UCSD-AML1 (cell line): Measurements from ENCODE around the gene POMC.
"Not testable (repeated sequence)": the region's sequence is repeated elsewhere in the genome, so short reads cannot be mapped to it uniquely, and the experiment has no call there.

ENCODE experiments used
- DNase-seq: peaks from one replicate; lab custom pipeline; 2025; ENCODE audit not compliant: unreplicated experiment; lab: John Stamatoyannopoulos, UW

POMC gene

GRCh38 chr2:25168256-25169072 lies at the start of gene POMC:
POMC (minus strand) TSS chr2:25168580; CDS start chr2:25164772, 3,808 bp downstream.
- no peak for DNase-seq

GRCh38 chr2:25218100-25218499 lies 49.7 kb upstream of the POMC start:
- DNase-seq = no peak

DNA sequence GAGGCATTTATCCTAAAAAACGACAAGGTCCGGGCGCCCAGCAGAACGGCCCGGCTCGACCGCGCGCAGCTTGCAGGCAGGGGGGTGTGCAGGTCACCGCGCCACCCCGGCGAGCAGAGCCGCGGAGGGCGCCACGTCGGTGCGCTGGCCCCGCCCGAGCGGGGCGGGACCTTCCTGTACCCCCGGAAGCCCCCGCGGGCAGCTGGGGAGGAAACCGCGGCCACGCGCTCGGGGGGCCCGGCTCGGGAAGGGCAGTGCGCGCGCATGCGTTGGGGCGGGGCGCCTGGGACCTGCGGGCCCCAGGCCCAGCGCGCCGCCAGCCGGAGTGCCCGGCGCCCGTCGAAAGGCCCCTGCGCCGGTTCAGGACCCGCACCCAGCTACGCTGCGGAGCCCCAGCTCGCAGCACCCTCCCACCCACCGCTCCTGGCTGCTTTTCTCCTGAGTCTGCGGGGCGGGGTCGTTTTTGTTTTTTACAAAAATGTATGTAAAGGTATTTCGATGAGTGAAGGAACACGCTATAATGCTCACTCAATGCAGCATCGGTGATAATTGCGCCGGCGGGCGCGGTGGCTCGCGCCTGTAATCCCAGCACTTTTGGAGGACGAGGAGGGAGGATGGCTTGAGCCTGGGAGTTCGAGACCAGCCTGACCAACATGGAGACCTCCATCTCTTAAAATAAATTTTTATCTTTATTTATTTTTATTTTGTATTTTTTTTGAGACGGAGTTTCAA lies 47.7 kb upstream of the POMC start:
- DNase-seq = no peak

DNA sequence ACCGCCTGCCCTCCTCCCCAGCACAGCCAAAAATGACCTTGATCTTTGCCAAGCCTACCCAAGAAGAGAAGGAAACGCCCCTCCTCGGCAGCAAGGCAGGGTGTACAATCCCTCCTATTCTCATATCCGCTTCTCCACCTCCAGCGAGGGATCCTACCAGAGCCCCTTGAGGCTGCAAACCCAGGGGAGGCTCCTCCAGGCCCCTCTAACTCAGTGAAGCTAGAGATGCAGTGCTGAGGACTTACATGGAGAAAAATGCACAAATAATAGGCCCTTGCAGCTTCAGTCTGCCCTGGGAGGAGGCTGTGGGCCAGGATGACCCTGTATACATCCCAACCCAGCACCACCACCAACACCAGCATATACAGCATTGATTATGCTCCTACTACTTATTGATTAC lies 46.9 kb upstream of the POMC start:
- DNase-seq = no peak

DNA sequence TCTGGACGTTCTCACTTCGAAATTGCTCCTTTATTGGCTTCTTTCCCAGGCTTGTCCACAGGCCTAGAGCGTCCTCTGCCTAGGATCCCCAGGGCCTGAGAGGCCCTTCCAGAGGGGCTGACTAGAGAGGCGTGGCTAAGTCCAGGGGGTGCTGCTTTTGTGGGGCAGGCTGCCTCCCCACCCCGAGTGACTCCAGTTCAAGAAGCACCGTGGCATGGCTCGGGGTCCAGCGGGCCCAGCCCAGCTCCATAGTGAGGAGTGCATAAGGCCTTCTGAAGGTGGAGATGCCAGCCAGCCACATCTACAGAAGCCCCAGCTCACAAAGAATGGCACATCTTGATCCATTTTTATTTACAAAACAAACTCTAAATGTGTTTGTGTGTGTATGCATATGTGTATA lies 44.8 kb upstream of the POMC start:
- no peak for DNase-seq

DNA sequence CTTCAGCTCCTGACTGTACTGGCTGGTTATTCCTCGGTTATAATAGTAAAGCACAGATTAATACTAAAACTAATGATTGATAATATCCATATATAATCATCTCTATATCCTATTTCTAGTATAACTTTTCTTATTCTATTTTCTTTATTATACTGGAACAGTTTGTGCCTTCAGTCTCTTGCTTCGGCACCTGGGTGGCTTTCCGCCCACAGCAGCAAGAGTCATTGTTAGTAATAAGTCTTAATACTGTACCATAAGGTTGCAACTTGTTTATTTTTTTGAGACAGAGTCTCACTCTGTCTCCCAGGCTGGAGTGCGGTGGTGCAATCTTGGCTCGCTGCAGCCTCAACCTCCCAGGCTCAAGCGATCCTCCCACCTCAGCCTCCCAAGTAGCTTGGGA lies 42.5 kb upstream of the POMC start:
- not testable (repeated sequence) for DNase-seq

DNA sequence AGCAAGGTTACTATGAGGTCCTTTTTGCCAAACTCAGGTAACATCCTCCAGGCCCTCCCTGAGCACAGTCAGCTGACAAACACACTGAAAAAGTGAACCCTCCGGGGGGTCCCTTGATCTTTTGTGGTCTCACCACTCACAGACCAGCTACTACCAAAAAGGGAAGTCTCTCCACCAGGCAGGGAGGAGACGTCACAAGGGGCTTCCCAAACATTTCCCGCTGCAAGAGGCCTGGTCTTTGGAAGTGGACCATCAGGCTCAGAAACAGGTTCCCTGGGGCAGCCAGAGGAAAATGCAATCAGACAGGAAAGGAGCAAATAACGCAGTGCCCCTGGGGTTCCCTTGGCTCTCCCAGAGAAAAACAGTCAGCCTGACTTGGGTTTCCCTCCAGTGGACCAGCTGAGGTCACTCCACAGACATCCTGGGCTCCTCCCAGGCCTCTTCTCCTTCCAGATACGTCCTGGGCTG lies 38.7 kb upstream of the POMC start:
- peak; percentile 31 for DNase-seq

GRCh38 chr2:25204190-25204838 lies 35.9 kb upstream of the POMC start:
- no peak for DNase-seq

GRCh38 chr2:25202275-25202674 lies 33.9 kb upstream of the POMC start:
- DNase-seq = peak; percentile 37

DNA sequence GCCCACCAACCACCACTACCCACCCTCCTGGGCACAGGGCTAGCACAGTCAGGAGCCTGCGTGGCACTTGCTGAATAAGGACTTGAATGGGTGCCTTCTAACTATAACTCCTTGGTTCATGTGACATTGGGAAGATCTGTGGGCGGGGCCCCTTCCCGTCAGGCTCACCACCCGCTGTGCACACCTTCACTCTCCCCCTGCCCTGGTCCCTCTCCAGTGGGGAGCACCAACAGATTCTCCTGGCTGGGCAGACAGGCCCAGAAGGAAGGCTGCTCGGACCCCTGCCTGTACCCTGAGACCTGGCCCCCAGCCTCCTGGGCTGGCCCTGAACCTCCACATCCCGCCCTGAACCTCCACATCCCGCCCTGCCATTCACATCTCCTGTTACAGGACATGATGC lies 33.4 kb upstream of the POMC start:
- no peak for DNase-seq

- DNase-seq = no peak
Measured at GRCh38 chr2:25201265-25201664, 32.9 kb upstream of the POMC start.

GRCh38 chr2:25198576-25198975 lies 30.2 kb upstream of the POMC start:
- DNase-seq = no peak

- no peak for DNase-seq
Measured at GRCh38 chr2:25198209-25198525, 29.8 kb upstream of the POMC start.

GRCh38 chr2:25197336-25198208 lies 29.2 kb upstream of the POMC start:
- peak; percentile 44 for DNase-seq

GRCh38 chr2:25194576-25195122 lies 26.3 kb upstream of the POMC start:
- no peak for DNase-seq

GRCh38 chr2:25190536-25190935 lies 22.2 kb upstream of the POMC start:
- no peak for DNase-seq

GRCh38 chr2:25188405-25188804 lies 20.0 kb upstream of the POMC start:
- no peak for DNase-seq

- no peak for DNase-seq
Measured at GRCh38 chr2:25187729-25188350, 19.5 kb upstream of the POMC start.

- DNase-seq = no peak
Measured at GRCh38 chr2:25184254-25184653, 15.9 kb upstream of the POMC start.

DNA sequence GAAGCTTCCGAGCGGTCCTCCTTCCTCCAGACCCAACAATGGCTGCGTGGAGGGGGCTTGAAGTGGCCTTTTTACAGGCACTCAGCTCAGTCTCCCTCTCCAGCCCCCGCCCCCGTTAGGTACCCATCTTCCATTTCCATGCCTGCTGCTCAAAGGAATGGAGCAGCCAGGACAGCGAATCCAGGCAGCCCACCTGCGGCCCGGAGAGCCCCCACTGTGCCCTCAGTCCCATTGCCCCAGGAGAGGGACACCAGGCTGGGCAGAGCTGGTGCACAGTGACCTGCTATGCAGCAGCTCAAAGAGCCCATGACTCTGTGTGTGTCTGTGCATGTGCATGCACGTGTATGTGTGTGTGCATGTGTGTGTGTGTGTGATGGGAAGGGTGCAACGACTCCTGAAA lies 10.6 kb upstream of the POMC start:
- DNase-seq = no peak
